ENCODE measurements around the gene MCF2L. TPM values are rescaled to one million over a fixed set of nuclear protein-coding genes. Genes with fewer than 3 reads are reported as not detected.
"Not testable (repeated sequence)": the region's sequence is repeated elsewhere in the genome, so short reads cannot be mapped to it uniquely, and the experiment has no call there.

The MCF2L gene
- total RNA-seq, 2 donors from 2014 or later = 48.0 to 49.9 TPM

- Histone ChIP-seq H3K4me3 (ENCODE audit: low read length) (no peak overlapping the region), H3K36me3 (ENCODE audit: control insufficient read depth, insufficient read depth, low read length) (no peaks in the 10 kb centered on the region), H3K9ac (ENCODE audit: extremely low read depth, low read length, poor library complexity, severe bottlenecking) (no peak overlapping the region), H3K9me3 (ENCODE audit: control insufficient read depth, low read length) (no peaks in the 10 kb centered on the region), H3K4me1 (ENCODE audit: control insufficient read depth, insufficient read depth, low read length) (no peaks in the 10 kb centered on the region), H3K27me3 (ENCODE audit: control insufficient read depth, insufficient read depth, low read length, poor library complexity, severe bottlenecking) (no peaks in the 10 kb centered on the region), H3K27ac (ENCODE audit: low read depth, low read length) (no peak overlapping the region)
- DNase-seq = no peak
- no peak overlapping the region for H3K27ac Mint-ChIP-seq
- peaks cover 8% of the 10 kb centered on the region for H3K36me3 Mint-ChIP-seq (ENCODE audit: low read depth)
- no peak overlapping the region for H3K4me3 Mint-ChIP-seq
- 90 to 91% methylated on average over 6 to 10 of the region's 10 CpGs for WGBS, 2 experiments (ENCODE audit: insufficient coverage in 1 of 2, insufficient read length in 1 of 2)
- peaks cover 5% of the 10 kb centered on the region for H3K4me1 Mint-ChIP-seq
- no peaks in the 10 kb centered on the region for H3K27me3 Mint-ChIP-seq (ENCODE audit: insufficient read depth)
- no peak for TF ChIP-seq CTCF (conservative IDR thresholded peaks at IDR 0.05)
- H3K9me3 Mint-ChIP-seq = peaks cover 11% of the 10 kb centered on the region
Measured at GRCh38 chr13:113029061-113029445, 60.0 kb downstream of the MCF2L start.

- H3K4me3 Mint-ChIP-seq = no peak overlapping the region
Measured at GRCh38 chr13:113029487-113030258, 60.7 kb downstream of the MCF2L start.

GRCh38 chr13:113030259-113030640 is 61.2 kb downstream of the MCF2L start:
- not testable (repeated sequence) for H3K4me3 ChIP-seq (ENCODE audit: low read length); H3K36me3 Mint-ChIP-seq (ENCODE audit: low read depth)

More at GRCh38 chr13:113029487-113030258, 60.7 kb downstream of the MCF2L start:
- Histone ChIP-seq H3K27me3 (ENCODE audit: control insufficient read depth, insufficient read depth, low read length, poor library complexity, severe bottlenecking) (no peaks in the 10 kb centered on the region), H3K27ac (ENCODE audit: low read depth, low read length) (no peak overlapping the region), H3K9ac (ENCODE audit: extremely low read depth, low read length, poor library complexity, severe bottlenecking) (no peak overlapping the region), H3K36me3 (ENCODE audit: control insufficient read depth, insufficient read depth, low read length) (no peaks in the 10 kb centered on the region), H3K9me3 (ENCODE audit: control insufficient read depth, low read length) (no peaks in the 10 kb centered on the region), H3K4me1 (ENCODE audit: control insufficient read depth, insufficient read depth, low read length) (no peaks in the 10 kb centered on the region), H3K4me3 (ENCODE audit: low read length) (no peak overlapping the region)
- peaks cover 11% of the 10 kb centered on the region for H3K9me3 Mint-ChIP-seq
- peak; percentile 95 for DNase-seq
- peak; percentile 96 for TF ChIP-seq CTCF (conservative IDR thresholded peaks at IDR 0.05)
- no peak overlapping the region for H3K27ac Mint-ChIP-seq
- peaks cover 8% of the 10 kb centered on the region for H3K36me3 Mint-ChIP-seq (ENCODE audit: low read depth)
- H3K27me3 Mint-ChIP-seq (ENCODE audit: insufficient read depth) = no peaks in the 10 kb centered on the region
- H3K4me1 Mint-ChIP-seq = no peaks in the 10 kb centered on the region
- 46 to 55% methylated on average over 16 to 23 of the region's 23 CpGs for WGBS, 2 experiments (ENCODE audit: insufficient coverage in 1 of 2, insufficient read length in 1 of 2)

More at GRCh38 chr13:113030259-113030640, 61.2 kb downstream of the MCF2L start:
- not testable (repeated sequence) for H3K4me3 Mint-ChIP-seq; H3K27ac ChIP-seq (ENCODE audit: low read depth, low read length); DNase-seq; H3K9me3 ChIP-seq (ENCODE audit: control insufficient read depth, low read length); H3K27me3 Mint-ChIP-seq (ENCODE audit: insufficient read depth); H3K9ac ChIP-seq (ENCODE audit: extremely low read depth, low read length, poor library complexity, severe bottlenecking); H3K27me3 ChIP-seq (ENCODE audit: control insufficient read depth, insufficient read depth, low read length, poor library complexity, severe bottlenecking); H3K4me1 Mint-ChIP-seq; H3K36me3 ChIP-seq (ENCODE audit: control insufficient read depth, insufficient read depth, low read length); H3K4me1 ChIP-seq (ENCODE audit: control insufficient read depth, insufficient read depth, low read length); H3K27ac Mint-ChIP-seq
- WGBS, 2 experiments (ENCODE audit: insufficient coverage in 1 of 2, insufficient read length in 1 of 2) = 95 to 97% methylated on average over 35 to 38 of the region's 38 CpGs
- H3K9me3 Mint-ChIP-seq = peaks cover 11% of the 10 kb centered on the region
